Spleen (tissue), 7 donors: Measurements from ENCODE around the gene NCLN.

Experiments
- POLR2A ChIP-seq, 3 donors: fragments of 450-650 bp; IDR thresholded peaks; one replicate each; pipeline ENCODE4 v1.5.1; 2017; ENCODE audit warnings: antibody characterized with exemption in 3 of 3, mild to moderate bottlenecking in 1 of 3
- POLR2AphosphoS5 ChIP-seq, 3 donors: sonication (generic); formaldehyde crosslinking; IDR thresholded peaks; one replicate each; pipeline ENCODE4 v1.5.1; 2017; ENCODE audit warnings: antibody characterized with exemption in 3 of 3
- TF ChIP-seq, protein P1 (sequence below), 11 experiments: fragments of 200-600 bp in 7 of 11; fragments of 450-650 bp in 4 of 11; sonication (generic) in 4 of 11; IDR thresholded peaks in 8 of 11; conservative IDR thresholded peaks in 3 of 11; 1 replicate in 7 of 11; 2 replicates in 4 of 11; pipeline versions ENCODE4 v1.4.0 to v1.8.0; 2016 to 2021; ENCODE audit warnings: antibody characterized with exemption in 11 of 11, inconsistent platforms in 4 of 11, mild to moderate bottlenecking in 1 of 11
- donor health status: DM: no; HTN: no; CAD: no; lungs with moderate emphysema.
- donor health status: DM: no; HTN: no; CAD: no.
- donor health status: DM: no; HTN: no; CAD: no.

DNA sequence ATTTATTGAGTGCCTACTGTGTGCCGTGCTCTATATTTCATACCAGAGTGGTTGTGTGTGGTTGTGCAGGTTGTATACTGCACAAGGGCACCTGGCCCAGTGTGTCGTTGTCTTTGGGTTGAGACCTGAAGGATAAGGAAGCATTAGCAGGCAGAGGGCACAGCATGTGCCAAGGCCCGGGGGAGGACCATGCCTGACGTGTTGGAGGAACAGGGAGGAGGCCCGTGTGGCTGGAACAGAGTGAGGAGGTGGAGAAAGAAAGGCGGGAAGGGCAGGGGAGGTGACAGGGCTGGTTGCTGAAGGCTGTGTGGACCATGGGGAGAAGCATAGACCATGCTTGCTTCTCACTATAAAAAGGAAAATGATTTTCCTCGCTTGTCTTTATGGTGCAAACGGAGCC lies 65.5 kb downstream of the NCLN start:
- TF ChIP-seq, protein P1, sequence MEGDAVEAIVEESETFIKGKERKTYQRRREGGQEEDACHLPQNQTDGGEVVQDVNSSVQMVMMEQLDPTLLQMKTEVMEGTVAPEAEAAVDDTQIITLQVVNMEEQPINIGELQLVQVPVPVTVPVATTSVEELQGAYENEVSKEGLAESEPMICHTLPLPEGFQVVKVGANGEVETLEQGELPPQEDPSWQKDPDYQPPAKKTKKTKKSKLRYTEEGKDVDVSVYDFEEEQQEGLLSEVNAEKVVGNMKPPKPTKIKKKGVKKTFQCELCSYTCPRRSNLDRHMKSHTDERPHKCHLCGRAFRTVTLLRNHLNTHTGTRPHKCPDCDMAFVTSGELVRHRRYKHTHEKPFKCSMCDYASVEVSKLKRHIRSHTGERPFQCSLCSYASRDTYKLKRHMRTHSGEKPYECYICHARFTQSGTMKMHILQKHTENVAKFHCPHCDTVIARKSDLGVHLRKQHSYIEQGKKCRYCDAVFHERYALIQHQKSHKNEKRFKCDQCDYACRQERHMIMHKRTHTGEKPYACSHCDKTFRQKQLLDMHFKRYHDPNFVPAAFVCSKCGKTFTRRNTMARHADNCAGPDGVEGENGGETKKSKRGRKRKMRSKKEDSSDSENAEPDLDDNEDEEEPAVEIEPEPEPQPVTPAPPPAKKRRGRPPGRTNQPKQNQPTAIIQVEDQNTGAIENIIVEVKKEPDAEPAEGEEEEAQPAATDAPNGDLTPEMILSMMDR (IDR thresholded peaks at IDR 0.05 in 8 of 11, conservative IDR thresholded peaks at IDR 0.05 in 3 of 11): no peak
- TF ChIP-seq POLR2A (IDR thresholded peaks at IDR 0.05) (no peak), POLR2AphosphoS5 (IDR thresholded peaks at IDR 0.05) (no peak)
